HG03378 (cell line): ENCODE measurements around the gene PRMT5.

Source experiments
- ATAC-seq: cut with Tn5 transposase; IDR thresholded peaks from one replicate; pipeline ENCODE4 v1.9.1; 2021; ENCODE audit warnings: mild to moderate bottlenecking, moderate library complexity; ENCODE audit not compliant: unreplicated experiment

Gene PRMT5

DNA sequence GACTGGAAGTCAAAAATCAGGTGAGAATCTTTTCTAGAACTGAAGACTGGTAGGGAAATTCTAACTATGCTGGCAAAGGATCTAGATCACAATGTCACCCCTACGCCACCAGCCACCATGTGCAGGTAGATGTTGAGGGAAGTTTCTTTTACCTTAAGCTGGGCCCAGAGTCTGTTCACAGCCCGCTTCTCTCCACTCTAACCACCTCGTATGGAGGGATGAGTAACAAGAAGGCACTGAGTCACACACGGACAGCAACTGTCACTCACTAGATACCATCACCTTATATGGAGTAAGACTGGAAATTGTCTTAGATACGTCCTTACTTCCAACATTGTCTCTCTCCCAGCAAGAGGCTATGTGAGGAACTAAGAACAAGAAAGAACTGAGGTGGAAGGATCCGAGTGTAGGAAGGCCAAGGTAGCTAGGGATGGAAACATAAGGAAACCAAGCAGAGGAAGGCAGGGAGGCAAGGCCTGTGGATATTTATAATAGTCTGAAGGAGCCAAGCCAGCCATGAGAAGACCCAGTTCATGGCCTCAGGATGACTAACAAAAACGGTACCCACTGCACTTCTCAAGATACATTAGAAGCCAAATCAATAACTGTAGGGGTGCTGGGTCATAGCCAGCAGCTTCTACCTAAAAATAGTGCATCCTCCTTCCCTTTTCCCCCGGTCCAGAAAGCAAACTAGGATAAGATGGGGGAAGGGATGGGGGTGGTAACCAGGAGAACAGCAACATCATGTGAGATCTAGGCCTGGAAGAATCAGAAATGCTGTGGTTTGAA, 30.7 kb downstream of the PRMT5 start:
- ATAC-seq: no peak

DNA sequence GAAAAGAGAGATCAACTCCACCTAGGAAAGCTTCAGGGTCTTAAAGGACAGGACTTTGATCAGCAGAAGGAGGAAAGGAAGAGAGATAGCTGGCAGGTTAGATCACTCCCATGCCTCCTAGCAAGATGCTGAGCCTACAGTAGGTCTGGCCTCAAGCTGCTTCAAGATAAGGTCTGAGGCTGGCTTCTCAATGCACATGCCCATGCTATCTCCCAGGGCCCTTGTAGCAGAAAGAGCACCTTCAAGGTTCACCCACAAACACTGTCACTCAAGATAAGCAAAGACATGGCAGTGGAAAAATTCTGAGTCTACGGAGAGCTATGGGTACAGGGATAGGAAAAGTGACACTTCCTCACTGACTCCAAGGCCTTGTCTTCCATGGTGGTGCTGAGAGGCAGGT, 31.8 kb downstream of the PRMT5 start:
- no peak for ATAC-seq

DNA sequence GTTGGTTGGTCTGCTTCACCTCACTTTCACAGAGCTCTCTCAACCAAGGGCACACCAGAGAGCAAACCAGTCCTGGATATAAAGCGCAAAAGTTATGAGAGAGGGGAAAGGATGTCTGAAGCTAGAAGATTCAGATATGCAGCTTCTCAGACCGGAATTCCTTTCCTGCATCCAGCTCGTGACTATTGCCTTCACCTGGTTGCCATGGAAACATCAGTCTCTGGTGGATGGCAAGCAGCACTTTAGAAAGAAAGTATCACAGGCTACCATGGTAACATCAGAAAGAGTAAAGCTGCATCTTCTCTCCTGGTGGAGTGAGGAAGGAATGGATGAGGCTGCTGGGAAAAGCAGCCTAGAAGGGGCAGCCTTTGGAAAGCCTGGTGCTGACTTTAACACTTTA, 32.4 kb downstream of the PRMT5 start:
- ATAC-seq: no peak

DNA sequence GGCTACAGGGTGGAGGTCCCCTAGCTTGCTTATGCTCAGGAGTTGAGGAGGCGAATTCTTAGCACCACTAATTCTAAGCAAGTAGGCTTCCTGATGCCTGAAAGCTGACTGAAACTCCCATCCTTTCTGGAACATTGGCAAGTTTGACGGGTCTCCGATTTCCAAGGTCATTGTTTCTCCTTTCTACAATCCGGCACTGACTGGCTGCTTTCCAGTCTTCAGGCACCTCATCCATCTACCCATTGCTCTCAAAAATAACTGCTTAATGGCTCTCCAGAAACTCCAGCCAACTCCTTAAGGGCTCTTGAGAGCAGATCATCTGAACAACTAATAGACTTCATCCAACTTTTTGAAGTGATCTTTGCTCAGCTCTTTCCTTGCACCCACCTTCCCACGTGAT, 32.8 kb downstream of the PRMT5 start:
- ATAC-seq: no peak

DNA sequence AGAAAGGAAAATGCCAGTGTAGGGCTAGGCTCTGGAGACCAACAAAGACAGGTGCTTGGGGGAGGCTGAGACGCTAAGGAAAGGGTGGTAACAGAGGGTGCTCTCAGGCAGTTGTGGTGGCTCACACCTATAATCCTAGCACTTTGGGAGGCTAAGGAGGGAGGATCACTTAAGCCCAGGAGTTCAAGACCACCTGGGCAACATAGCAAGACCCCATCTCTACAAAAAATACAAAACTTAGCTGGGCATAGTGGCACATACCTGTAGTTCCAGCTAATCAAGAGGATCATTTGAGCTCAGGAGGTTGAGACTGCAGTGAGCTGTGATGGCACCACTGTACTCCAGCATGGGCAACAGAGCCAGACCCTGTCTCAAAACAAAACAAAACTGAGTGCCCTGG, 33.8 kb downstream of the PRMT5 start:
- ATAC-seq: no peak

DNA sequence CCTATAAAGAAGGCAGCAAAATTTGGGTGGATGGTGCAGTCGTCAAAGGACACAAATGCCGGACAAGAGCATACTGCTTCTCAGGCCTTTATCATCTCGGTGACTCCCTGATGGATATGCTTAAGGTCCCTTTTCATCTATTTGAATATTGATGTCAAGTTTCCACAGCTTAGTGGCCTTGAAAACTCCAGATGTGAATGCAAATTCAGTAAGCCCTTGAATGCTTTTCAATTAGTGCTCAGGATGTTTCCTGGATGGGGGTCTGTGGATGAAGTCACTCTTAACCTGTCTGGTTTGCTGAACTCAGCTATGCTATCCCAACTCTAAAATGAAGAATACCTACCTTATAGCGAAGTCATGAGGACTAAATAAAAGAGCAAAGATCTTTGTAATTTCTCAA, 35.5 kb downstream of the PRMT5 start:
- no peak for ATAC-seq

DNA sequence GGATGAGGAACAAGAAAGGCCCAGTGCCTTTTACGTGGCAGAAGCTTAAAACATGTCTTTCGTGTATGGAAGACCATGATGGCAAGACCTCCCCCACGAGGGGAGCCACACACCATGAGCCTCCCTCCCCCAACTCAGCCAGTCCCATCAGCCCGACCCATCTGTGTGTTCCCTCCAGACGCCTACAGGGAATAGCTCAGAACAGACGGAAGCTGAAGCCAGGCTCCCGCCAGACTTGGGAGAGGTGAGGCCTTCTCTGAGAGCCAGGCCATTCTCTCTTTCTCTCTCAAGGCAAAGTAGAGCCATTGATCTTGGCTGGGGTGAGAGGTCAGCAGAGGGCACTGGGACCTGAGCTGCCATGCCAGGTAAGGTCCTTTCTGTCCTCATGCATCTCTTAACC, 36.7 kb downstream of the PRMT5 start:
- no peak for ATAC-seq

DNA sequence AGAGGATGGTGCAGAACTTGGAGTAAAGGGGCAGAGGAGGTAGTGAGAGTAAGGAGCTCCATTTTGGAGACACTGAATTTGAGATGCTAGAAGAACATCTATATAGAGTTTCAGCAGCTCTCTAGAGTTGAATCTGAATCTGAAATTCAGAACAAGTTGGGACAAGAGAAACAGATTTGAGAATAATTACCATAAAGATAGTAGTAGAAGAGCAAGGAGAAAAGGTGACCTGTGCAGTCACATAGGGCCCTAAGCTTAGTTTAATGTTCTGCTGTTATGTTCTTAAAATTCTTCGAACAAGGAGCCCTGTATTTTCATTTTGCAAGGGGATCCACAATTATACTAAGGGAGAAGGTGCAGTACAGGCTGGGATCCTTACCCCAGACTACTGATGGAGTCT, 38.8 kb downstream of the PRMT5 start:
- no peak for ATAC-seq

DNA sequence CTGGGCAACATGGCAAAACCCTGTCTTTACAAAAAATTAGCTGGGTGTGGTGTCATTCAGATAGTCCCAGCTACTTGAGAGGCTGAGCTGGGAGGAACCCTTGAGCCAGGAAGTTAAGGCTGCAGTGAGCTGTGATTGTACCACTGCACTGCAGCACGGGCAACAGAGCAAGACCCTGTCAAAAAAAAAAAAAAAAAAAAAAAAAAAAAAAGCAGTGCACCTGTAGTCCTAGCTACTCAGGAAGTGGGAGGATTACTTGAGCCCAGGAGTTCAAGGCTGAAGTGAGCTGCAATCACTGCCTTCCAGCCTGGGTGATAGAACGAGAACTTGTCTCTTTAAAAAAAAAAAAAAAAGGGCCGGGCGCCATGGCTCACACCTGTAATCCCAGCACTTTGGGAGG, 40.5 kb downstream of the PRMT5 start:
- ATAC-seq: no peak

DNA sequence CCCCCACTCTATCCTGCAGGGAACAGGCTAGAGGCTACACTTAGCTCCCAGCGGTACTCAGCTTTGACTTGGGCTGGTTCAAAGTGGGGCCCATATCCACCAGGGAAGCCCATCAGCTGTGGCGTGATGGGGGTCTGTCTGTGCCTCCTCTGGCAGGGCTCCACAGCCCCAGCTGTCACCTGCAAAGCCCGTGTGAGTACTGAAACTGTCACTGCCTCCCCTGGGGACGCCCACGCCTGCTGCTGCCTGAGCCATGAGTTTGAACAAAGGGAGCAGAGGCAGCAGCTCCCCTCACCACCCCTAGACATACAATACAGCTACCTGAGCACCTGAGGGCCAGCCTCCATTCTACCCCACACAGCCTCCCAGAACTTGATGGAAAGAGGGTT, 41.2 kb downstream of the PRMT5 start:
- ATAC-seq: peak; percentile 42

DNA sequence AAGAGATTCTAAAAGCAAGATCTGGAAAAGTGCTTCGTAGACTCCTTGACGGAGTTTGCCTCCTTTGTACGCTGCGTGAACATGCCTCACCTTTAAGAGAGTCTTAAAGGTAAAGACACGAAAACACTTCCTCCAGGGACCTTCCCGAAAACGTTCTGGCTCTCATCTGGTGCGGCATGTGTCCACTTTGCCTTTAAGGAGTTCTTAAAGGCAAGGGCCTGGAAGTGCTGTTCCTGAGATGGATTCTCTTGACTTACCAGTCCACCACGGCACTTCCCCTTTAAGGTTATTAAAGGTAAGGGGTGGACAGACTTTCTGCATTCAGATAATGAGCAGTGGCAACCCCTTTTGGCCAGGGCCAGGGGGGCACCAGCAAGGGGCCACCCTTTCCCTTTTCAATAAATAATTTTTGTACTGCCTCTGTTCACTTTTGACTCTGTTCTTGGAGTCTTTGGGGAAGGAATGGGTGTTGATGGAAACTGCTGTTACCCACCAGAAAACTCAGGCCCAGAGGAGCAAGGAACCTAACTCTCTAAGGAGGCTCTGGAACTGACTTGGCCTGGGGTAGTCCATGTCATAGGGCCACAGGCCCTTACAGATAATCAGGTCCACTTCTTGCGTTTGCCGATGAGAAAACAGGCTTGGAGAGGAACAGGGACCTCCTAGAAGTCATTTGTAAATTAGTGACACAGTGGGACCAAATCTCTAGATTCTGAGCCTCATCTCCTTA, 41.8 kb downstream of the PRMT5 start:
- ATAC-seq: peak; percentile 45

DNA sequence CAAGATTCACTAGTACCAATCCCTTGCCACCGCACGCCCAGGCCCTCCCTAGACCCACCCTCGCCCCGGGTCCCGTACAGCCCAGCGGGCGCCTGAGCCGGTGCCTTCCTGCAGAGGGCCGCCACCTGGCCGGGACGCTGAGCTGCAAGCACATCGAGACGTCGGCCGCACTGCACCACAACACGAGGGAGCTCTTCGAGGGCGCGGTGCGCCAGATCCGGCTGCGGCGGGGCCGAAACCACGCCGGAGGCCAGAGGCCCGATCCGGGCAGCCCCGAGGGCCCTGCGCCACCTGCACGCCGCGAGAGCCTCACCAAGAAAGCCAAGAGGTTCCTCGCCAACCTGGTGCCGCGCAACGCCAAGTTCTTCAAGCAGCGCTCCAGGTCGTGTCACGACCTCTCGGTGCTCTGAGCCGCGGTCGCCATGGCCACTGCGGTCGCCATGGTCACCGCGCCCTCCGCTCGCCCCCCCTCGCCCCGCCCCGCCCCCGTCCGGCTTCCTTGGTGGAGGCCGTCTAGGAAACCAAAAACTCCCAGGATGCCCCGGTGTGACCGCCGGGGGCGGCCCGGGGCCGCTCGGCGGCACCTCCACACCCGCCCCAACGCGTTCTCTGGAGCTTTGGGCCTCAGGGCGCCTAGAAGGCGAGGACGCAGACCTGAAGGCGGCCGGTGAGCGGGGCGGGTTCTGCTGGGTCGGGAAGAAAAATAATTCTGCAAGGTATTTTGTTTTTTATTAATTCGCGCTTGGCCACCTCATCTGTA, 42.5 kb downstream of the PRMT5 start:
- ATAC-seq: peak; percentile 37

DNA sequence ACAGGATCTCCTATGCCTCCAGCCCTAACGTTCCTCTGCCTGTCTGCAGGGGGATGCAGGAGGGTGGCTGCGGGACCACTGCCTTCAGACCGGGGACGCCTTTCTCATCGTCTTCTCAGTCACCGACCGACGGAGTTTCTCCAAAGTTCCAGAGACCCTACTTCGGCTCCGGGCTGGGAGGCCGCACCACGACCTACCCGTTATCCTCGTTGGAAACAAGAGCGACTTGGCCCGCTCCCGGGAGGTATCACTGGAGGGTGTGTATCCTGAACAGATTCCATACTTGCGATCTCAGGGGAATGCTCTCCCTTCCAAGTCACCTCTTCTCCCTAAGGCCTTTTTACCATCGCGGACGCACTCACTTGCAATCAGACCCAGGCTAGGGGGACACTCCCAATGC, 43.2 kb downstream of the PRMT5 start:
- ATAC-seq: no peak

DNA sequence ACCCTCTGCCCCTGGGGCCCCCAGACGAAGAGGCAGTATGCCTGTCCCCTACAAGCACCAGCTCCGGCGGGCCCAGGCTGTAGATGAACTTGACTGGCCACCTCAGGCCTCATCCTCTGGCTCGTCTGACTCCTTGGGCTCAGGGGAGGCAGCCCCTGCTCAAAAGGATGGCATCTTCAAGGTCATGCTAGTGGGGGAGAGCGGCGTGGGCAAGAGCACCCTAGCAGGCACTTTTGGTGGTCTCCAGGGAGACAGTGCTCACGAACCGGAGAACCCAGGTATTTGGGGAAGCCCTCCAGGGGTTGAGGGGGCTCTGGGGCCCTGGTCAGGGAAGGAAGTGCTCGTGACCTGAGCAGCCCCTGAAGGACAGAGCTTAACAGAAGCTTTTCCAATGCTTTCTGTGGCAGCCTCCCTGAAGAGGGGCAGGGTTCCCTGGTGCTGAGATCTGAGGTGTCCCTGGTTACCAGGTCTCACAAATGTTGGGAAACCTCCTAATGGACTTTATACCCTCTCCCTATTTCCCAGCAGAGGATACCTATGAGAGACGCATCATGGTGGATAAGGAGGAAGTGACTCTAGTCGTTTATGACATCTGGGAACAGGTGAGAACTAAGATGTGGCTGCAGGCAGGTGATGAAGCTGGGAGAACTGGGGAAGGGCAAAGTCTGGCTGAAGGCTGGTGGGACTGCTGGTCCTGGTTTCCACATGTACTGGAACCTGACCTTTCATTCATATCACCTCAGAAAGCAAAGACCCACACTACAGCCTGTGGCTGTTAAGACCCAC, 44.2 kb downstream of the PRMT5 start:
- no peak for ATAC-seq

DNA sequence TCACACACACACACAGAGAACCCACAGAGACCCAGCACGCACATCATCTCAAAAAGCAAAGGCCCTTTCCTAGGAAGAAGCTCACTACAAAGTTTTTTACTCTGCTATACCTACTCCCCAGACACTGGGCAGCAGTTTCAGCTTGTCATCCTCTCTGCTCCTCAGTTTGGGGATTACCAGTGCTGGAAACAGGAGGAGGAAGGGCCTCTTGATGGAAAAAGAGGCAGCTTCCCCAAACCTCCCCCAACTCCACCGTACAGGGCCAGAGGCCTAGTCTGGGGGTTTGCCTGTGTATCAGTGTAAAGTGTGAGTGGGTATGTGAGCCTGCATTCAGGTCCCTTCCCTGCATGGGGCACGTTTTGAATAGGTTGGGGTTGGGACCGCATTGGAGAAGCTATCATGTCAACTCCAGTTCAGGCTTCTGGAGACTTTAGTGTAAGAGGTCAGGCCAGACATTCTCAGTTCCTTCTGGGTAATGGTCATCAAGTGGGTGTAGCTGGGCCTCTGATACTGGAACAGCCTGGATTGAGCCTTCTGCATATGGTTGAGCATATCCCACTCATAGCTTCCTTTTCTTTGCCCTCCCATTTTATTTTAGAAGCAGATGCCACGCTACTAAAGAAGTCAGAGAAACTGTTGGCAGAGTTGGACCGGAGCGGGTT, 45.0 kb downstream of the PRMT5 start:
- no peak for ATAC-seq

DNA sequence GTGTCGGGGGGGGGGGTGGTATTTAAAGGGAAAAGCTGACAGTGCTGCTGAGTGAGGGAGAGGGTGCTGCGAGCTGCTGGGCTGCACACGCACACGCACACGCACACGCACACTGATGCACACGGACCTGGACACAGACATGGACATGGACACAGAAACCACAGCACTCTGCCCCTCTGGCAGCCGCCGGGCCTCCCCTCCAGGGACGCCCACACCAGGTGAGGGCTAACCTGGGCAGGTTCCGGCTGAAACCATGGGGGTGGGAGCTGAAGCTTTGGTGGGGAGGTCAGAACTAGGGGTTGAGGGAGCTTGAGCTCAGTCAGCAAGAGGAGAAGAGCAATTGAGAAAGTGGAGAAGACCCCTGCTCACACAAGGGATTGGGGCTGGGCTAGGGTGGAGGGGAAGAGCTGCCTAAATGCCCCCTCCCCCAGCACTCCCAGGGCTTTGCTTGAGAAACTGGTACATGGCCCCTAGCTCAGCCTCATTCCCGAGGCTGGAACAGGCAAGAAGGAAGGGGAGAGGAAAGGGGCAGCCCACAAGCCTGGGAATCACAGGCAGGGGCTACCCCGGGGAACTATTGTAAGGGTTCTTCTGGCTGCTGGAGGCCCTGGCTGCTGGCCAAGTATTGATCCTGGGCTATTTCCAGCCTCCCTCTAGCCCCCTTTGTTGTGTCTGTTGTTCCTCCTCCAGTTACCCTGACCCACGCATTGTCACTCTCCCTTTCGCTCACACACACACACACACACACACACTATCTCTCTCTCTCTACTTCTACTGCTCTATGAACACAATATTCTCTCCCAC, 45.8 kb downstream of the PRMT5 start, which contains the start of gene REM2:
REM2 (plus strand) TSS at position 50 of the 804 bp plus-strand sequence; CDS start at position 116, 66 bp downstream.
- no peak for ATAC-seq

DNA sequence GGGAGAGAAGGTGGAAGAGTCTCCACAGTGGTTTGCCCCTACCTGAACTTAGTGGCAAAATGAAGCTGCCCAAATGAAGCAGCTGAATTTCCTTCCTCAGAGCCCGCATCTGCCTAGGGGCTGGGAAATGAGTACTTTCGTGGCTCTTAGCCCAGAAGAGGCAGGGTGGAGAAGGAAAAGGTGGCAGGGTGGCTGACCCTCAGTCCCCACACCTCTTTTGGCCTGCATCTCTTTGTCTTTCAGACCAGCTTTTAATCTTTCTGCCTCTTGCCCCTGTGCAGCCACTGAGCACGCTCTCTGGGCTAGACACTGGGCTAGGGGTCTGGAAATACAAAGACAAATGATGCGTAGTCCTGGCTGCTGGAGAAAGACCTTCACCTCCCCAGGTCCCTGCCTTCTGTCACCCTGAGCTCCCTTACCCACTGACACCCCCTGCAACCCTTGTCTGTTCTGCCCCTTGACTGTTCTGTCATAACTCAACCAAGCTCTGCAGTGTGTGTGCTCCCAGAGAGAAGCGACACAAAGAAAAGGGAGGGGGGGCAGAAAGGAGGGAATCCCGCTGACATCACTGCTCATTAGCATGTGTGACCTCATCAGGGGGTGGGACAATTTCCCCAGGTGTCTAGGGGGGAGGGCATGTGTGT, 46.5 kb downstream of the PRMT5 start:
- no peak for ATAC-seq

DNA sequence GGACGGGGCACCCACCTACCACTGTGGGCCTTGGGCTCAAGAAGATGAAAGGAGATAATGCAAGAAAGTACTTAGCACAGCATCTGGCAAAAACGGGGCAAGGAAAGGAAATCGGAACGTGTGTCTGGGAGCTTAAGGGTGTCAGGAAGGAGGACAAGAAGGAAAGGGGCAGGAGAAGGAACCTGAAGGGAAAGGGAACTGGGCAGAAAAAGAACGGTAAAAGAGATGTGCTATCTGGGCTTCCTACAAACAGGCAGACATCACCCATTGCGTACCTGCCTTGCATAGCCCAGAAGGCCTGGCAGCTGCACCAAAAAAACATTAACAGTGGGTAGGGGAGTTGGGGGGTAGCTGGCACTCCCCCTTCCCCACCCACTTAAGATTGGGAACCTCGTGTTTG, 47.1 kb downstream of the PRMT5 start:
- no peak for ATAC-seq
